Esophagus squamous epithelium (tissue), 5 donors: Measurements from ENCODE around the gene MEIKIN. TPM values are rescaled to one million over a fixed set of nuclear protein-coding genes. Genes with fewer than 3 reads are reported as not detected.
"Not testable (repeated sequence)": the region's sequence is repeated elsewhere in the genome, so short reads cannot be mapped to it uniquely, and the experiment has no call there.

Source experiments
- DNase-seq: peaks from one replicate; lab custom pipeline; 2025; lab: John Stamatoyannopoulos, UW
- H3K27ac ChIP-seq, 4 donors: fragments of 200-600 bp; sonication (generic); one replicate each; pipeline ENCODE4 v1.5.1; 2016 to 2019; ENCODE audit warnings: mild to moderate bottlenecking in 1 of 4
- H3K27me3 ChIP-seq, 4 donors: fragments of 200-600 bp; sonication (generic); 1 replicate in 3 of 4; 2 replicates in 1 of 4; pipeline versions ENCODE4 v1.5.1 to v1.6.0; 2017 to 2021; ENCODE audit warnings: antibody characterized with exemption in 1 of 4
- H3K36me3 ChIP-seq, 3 donors: fragments of 200-600 bp; sonication (generic); one replicate each; pipeline ENCODE4 v1.5.1; 2016 to 2019
- H3K4me1 ChIP-seq, 3 donors: fragments of 200-600 bp; sonication (generic); one replicate each; pipeline ENCODE4 v1.5.1; 2017 to 2019
- H3K4me3 ChIP-seq, 4 donors: fragments of 200-600 bp; sonication (generic); 1 replicate in 3 of 4; 2 replicates in 1 of 4; pipeline ENCODE4 v1.5.1; 2016 to 2019; ENCODE audit warnings: mild to moderate bottlenecking in 2 of 4, moderate library complexity in 1 of 4
- H3K9me3 ChIP-seq, 3 donors: fragments of 200-600 bp; sonication (generic); one replicate each; pipeline ENCODE4 v1.5.1; 2016 to 2019
- POLR2A ChIP-seq, 4 donors: fragments of 450-650 bp; IDR thresholded peaks; one replicate each; pipeline ENCODE4 v1.6.1; 2017; ENCODE audit warnings: antibody characterized with exemption in 4 of 4, mild to moderate bottlenecking in 4 of 4, moderate library complexity in 3 of 4
- WGBS, 2 donors: methylation state at CpG; one replicate each; pipeline ENCODE4 v1.1.5; 2018; 5-methylcytosine and 5-hydroxymethylcytosine counted together
- intact Hi-C: fragments of 100-400 bp; cut with DNase I; formaldehyde crosslinking; loops from one replicate; pipeline ENCODE4 v1.15.0; 2022
- total RNA-seq, 4 donors: library from RNA; depleted of rRNA; stranded (reverse); fragments of >200 nt; gene quantifications; one replicate each; pipeline ENCODE4 v1.1.0, GENCODE V29; 2016
- TF ChIP-seq, protein P1 (sequence below), 6 experiments: fragments of 450-650 bp in 4 of 6; fragments of 200-600 bp in 2 of 6; sonication (generic) in 2 of 6; IDR thresholded peaks; one replicate each; pipeline ENCODE4 v1.5.1; 2016 to 2019; ENCODE audit warnings: antibody characterized with exemption in 6 of 6, mild to moderate bottlenecking in 4 of 6, moderate library complexity in 4 of 6
- donor health status: DM: yes; HTN: yes; CAD: no.

MEIKIN gene
- total RNA-seq, 4 donors from 2014 or later: not detected

DNA sequence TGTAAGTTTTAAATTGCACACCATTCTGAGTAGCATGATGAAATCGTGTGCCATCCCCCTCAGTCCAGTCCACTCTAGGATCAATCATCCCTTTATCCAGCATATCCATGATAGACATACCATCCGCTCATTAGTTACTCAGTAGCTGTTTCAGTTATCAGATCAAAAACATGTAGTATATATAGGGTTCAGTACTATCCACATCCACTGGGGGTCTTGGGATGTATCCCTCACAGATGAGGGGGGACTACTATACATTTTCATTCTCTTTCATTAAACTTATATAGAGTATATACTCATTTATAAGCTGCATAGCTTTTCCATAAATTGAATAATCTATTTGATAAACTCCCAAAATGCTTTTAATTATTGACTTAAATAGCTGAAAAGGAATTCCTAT, 67.6 kb downstream of the MEIKIN start:
- Histone ChIP-seq H3K27me3 (no peaks in the 10 kb centered on the region), H3K4me1 (no peaks in the 10 kb centered on the region), H3K4me3 (no peak overlapping the region), H3K9me3 (no peaks in the 10 kb centered on the region), H3K27ac (no peak overlapping the region), H3K36me3 (no peaks in the 10 kb centered on the region)
- WGBS, 2 donors: 82 to 83% methylated on average over 2 of the region's 2 CpGs
- DNase-seq: no peak
- TF ChIP-seq, protein P1, sequence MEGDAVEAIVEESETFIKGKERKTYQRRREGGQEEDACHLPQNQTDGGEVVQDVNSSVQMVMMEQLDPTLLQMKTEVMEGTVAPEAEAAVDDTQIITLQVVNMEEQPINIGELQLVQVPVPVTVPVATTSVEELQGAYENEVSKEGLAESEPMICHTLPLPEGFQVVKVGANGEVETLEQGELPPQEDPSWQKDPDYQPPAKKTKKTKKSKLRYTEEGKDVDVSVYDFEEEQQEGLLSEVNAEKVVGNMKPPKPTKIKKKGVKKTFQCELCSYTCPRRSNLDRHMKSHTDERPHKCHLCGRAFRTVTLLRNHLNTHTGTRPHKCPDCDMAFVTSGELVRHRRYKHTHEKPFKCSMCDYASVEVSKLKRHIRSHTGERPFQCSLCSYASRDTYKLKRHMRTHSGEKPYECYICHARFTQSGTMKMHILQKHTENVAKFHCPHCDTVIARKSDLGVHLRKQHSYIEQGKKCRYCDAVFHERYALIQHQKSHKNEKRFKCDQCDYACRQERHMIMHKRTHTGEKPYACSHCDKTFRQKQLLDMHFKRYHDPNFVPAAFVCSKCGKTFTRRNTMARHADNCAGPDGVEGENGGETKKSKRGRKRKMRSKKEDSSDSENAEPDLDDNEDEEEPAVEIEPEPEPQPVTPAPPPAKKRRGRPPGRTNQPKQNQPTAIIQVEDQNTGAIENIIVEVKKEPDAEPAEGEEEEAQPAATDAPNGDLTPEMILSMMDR (IDR thresholded peaks at IDR 0.05): no peak
- TF ChIP-seq POLR2A (IDR thresholded peaks at IDR 0.05): no peak
- intact Hi-C loops: no loop called here

DNA sequence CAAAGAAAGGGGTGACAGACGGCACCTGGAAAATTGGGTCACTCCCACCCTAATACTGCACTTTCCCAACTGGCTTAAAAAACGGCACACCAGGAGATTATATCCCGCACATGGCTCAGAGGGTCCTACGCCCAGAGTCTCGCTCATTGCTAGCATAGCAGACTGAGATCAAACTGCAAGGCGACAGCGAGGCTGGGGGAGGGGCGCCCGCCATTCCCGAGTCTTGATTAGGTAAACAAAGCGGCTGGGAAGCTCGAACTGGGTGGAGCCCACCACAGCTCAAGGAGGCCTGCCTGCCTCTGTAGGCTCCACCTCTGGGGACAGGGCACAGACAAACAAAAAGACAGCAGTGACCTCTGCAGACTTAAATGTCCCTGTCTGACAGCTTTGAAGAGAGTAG, 74.2 kb downstream of the MEIKIN start:
- H3K4me1 ChIP-seq, H3K27me3 ChIP-seq, H3K27ac ChIP-seq, DNase-seq, H3K36me3 ChIP-seq, intact Hi-C loops, H3K4me3 ChIP-seq: not testable (repeated sequence)
- peaks cover 0 to 12% (median 6%) of the 10 kb centered on the region in 3 donors for H3K9me3 ChIP-seq
- 72 to 86% methylated on average over 3 to 4 of the region's 12 CpGs for whole genome bisulfite sequencing, 2 donors

DNA sequence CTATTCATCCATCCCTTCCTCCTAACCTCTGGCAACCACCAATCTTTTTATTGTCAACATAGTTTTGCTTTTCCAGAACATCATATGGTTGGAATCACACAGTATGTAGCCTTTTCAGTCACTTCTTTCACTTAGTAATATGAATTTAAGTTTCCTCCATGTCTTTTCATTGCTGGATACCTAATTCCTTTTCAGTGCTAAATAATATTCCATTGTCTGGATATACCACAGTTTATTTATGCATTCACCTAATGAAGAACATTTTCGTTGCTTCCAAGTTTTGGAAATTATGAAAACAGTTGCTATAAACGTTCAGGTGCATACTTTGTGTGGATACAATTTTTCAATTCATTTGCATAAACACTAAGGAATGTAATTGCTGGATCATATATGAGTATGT, 77.9 kb downstream of the MEIKIN start:
- peaks cover 0 to 38% (median 30%) of the 10 kb centered on the region in 3 donors for H3K9me3 ChIP-seq
- H3K4me3 ChIP-seq: no peak overlapping the region
- H3K36me3 ChIP-seq: no peaks in the 10 kb centered on the region
- no peak for TF ChIP-seq POLR2A (IDR thresholded peaks at IDR 0.05)
- TF ChIP-seq, protein P1 (IDR thresholded peaks at IDR 0.05): no peak
- no peaks in the 10 kb centered on the region for H3K27me3 ChIP-seq
- WGBS, 2 donors: 27 to 36% methylated on average over 2 of the region's 2 CpGs
- DNase-seq: no peak
- intact Hi-C loops: no loop called here
- H3K27ac ChIP-seq: no peak overlapping the region
- H3K4me1 ChIP-seq: no peaks in the 10 kb centered on the region

DNA sequence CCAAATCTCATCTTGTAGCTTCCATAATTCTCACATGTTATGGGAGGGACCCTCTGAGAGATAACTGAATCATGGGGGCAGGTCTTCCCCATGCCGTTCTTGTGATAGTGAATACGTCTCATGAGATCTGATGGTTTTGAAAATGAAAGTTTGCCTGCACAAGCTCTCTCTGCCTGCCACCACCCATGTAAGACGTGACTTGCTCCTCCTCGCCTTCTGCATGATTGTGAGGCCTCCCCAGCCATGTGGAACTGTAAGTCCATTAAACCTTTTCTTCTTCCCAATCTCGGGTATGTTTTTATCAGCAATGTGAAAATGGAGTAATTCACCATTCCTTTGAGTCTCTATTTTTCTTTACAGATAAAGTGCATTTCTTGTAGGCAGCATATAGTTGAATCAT, 81.8 kb downstream of the MEIKIN start:
- Histone ChIP-seq H3K9me3 (peaks cover 0 to 38% (median 30%) of the 10 kb centered on the region in 3 donors), H3K27me3 (no peaks in the 10 kb centered on the region), H3K4me3 (no peak overlapping the region), H3K4me1 (no peaks in the 10 kb centered on the region), H3K27ac (no peak overlapping the region), H3K36me3 (no peaks in the 10 kb centered on the region)
- TF ChIP-seq, protein P1 (IDR thresholded peaks at IDR 0.05): no peak
- TF ChIP-seq POLR2A (IDR thresholded peaks at IDR 0.05): no peak
- intact Hi-C loops: no loop called here
- no peak for DNase-seq
- WGBS, 2 donors: 73 to 88% methylated on average over 5 of the region's 5 CpGs

DNA sequence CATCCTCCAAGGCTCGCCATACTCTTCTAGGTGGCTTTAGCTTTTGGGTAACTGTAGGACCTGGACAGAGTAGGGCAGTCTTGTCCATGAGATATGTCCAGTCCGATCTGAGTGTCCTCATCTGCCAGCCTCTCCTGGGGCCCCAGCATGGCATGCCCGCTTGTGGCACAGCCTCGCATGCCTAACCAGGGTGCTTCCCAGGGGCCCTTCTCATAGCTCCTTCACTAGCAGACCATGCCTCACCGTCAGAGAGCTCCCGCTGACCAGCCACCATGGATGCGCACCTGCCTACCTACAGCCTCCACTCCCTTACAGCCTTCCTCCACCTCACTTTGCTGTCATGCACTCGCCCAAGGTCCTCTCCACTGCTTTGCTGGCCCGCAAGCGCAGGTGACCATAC, 88.1 kb downstream of the MEIKIN start:
- 89 to 96% methylated on average over 9 to 10 of the region's 10 CpGs for WGBS, 2 donors
- Histone ChIP-seq H3K27ac (no peak overlapping the region), H3K27me3 (no peaks in the 10 kb centered on the region), H3K4me1 (no peaks in the 10 kb centered on the region), H3K36me3 (no peaks in the 10 kb centered on the region), H3K4me3 (no peak overlapping the region), H3K9me3 (no peaks in the 10 kb centered on the region)
- intact Hi-C loops: no loop called here
- TF ChIP-seq, protein P1 (IDR thresholded peaks at IDR 0.05): no peak
- DNase-seq: no peak

DNA sequence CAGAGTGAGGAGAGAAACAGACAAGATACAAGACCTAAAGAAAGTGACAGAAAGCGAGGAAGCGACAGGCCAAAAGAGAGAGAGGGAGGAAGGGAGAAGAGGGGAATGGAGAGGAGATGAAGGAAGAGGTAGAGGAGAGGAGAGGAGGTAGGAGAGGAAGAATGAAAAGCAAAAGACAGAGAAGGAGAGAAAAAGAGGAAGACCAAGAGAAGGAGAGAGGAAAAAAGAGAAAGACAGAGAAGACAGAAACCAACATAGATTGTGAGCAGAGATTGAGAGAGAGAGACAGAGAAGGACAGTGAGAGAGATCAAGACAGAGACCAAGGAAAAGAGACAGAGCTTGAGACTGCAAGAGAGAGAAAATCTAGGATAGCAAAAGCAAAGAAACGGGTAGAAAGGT, 90.0 kb downstream of the MEIKIN start:
- TF ChIP-seq, protein P1 (IDR thresholded peaks at IDR 0.05): no peak
- no peak for TF ChIP-seq POLR2A (IDR thresholded peaks at IDR 0.05)
- DNase-seq: no peak
- 85 to 89% methylated on average over 3 of the region's 3 CpGs for WGBS, 2 donors

More for the DNA sequence above, 90.0 kb downstream of the MEIKIN start:
- Histone ChIP-seq H3K27ac (no peak overlapping the region), H3K4me3 (no peak overlapping the region), H3K27me3 (no peaks in the 10 kb centered on the region), H3K36me3 (no peaks in the 10 kb centered on the region), H3K4me1 (no peaks in the 10 kb centered on the region), H3K9me3 (no peaks in the 10 kb centered on the region)
- intact Hi-C loops: no loop called here
